ENCODE data around the gene D2HGDH. TPM values are rescaled to one million over a fixed set of nuclear protein-coding genes. Genes with fewer than 3 reads are reported as not detected.

D2HGDH gene
- total RNA-seq, 1 experiment from 2014 or later = 30.7 TPM

GRCh38 chr2:241768850-241769249 lies 34.4 kb downstream of the D2HGDH start:
- no peaks in the 10 kb centered on the region for H3K36me3 ChIP-seq (ENCODE audit: insufficient read depth, low read length, poor library complexity, severe bottlenecking)
- ChIA-PET POLR2A (ENCODE audit: low non-redundant PET) (no interaction called here), CTCF (no interaction called here)
- peaks cover 33% of the 10 kb centered on the region for H3K4me1 ChIP-seq (ENCODE audit: insufficient read depth, low read length, poor library complexity, severe bottlenecking)
- H3K27me3 ChIP-seq (replicated peaks; ENCODE audit: insufficient read depth, low read depth, low read length, poor library complexity) = no peaks in the 10 kb centered on the region
- TF ChIP-seq EZH2 (IDR thresholded peaks at IDR 0.05; ENCODE audit: borderline replicate concordance, low read depth, low read length, poor library complexity, severe bottlenecking) (no peak), CTCF (conservative IDR thresholded peaks at IDR 0.05; ENCODE audit: low read depth, low read length) (no peak)
- intact Hi-C loops (cut with micrococcal nuclease; ENCODE audit: unreplicated experiment) = no loop called here
- no peak overlapping the region for H3K4me3 ChIP-seq (ENCODE audit: low read depth, low read length, poor library complexity, severe bottlenecking)
- peak overlapping the region; percentile 40 for H3K27ac ChIP-seq (ENCODE audit: low read depth, low read length, poor library complexity, severe bottlenecking)
- H3K9me3 ChIP-seq (ENCODE audit: low read depth, low read length, poor library complexity, severe bottlenecking) = no peaks in the 10 kb centered on the region
- no TSS peak for BruUV-seq (replicated peaks)
- DNase-seq (ENCODE audit: low spot score) = no peak

- peaks cover 42% of the 10 kb centered on the region for H3K4me1 ChIP-seq (ENCODE audit: insufficient read depth, low read length, poor library complexity, severe bottlenecking)
- intact Hi-C loops (cut with micrococcal nuclease; ENCODE audit: unreplicated experiment) = no loop called here
- POLR2A ChIA-PET (ENCODE audit: low non-redundant PET) = no interaction called here
- H3K4me3 ChIP-seq (ENCODE audit: low read depth, low read length, poor library complexity, severe bottlenecking) = no peak overlapping the region
- H3K9me3 ChIP-seq (ENCODE audit: low read depth, low read length, poor library complexity, severe bottlenecking) = no peaks in the 10 kb centered on the region
- H3K36me3 ChIP-seq (ENCODE audit: insufficient read depth, low read length, poor library complexity, severe bottlenecking) = no peaks in the 10 kb centered on the region
- TF ChIP-seq EZH2 (IDR thresholded peaks at IDR 0.05; ENCODE audit: borderline replicate concordance, low read depth, low read length, poor library complexity, severe bottlenecking) (no peak), CTCF (conservative IDR thresholded peaks at IDR 0.05; ENCODE audit: low read depth, low read length) (no peak)
- no TSS peak for BruUV-seq (replicated peaks)
- peak overlapping the region; percentile 90 for H3K27ac ChIP-seq (ENCODE audit: low read depth, low read length, poor library complexity, severe bottlenecking)
- no peaks in the 10 kb centered on the region for H3K27me3 ChIP-seq (replicated peaks; ENCODE audit: insufficient read depth, low read depth, low read length, poor library complexity)
- no peak for DNase-seq (ENCODE audit: low spot score)
- CTCF ChIA-PET = no interaction called here
Observed at GRCh38 chr2:241769819-241770184, 35.4 kb downstream of the D2HGDH start.

GRCh38 chr2:241770185-241770935 lies 35.9 kb downstream of the D2HGDH start:
- intact Hi-C loops (cut with micrococcal nuclease; ENCODE audit: unreplicated experiment) = no loop called here
- POLR2A ChIA-PET (ENCODE audit: low non-redundant PET) = no interaction called here
- Histone ChIP-seq H3K4me1 (ENCODE audit: insufficient read depth, low read length, poor library complexity, severe bottlenecking) (peaks cover 48% of the 10 kb centered on the region), H3K9me3 (ENCODE audit: low read depth, low read length, poor library complexity, severe bottlenecking) (no peaks in the 10 kb centered on the region), H3K4me3 (ENCODE audit: low read depth, low read length, poor library complexity, severe bottlenecking) (no peak overlapping the region), H3K27me3 (replicated peaks; ENCODE audit: insufficient read depth, low read depth, low read length, poor library complexity) (no peaks in the 10 kb centered on the region), H3K36me3 (ENCODE audit: insufficient read depth, low read length, poor library complexity, severe bottlenecking) (no peaks in the 10 kb centered on the region), H3K27ac (ENCODE audit: low read depth, low read length, poor library complexity, severe bottlenecking) (peak overlapping the region; percentile 90)
- CTCF ChIA-PET = no interaction called here
- TF ChIP-seq CTCF (conservative IDR thresholded peaks at IDR 0.05; ENCODE audit: low read depth, low read length) (no peak), EZH2 (IDR thresholded peaks at IDR 0.05; ENCODE audit: borderline replicate concordance, low read depth, low read length, poor library complexity, severe bottlenecking) (no peak)
- no peak for DNase-seq (ENCODE audit: low spot score)
- BruUV-seq (replicated peaks) = no TSS peak
